ENCODE measurements around the gene EGLN2.
A peak's percentile ranks its signal among the peaks of the same experiment; 100 is the strongest.
"Not testable (repeated sequence)": the region's sequence is repeated elsewhere in the genome, so short reads cannot be mapped to it uniquely, and the experiment has no call there.

EGLN2 gene

GRCh38 chr19:40776932-40777644, 21.9 kb upstream of the EGLN2 start:
- DNase-seq: peak; percentile 90

- no peak for DNase-seq
Measured at GRCh38 chr19:40777645-40777936, 21.4 kb upstream of the EGLN2 start.

GRCh38 chr19:40777937-40778705, 20.9 kb upstream of the EGLN2 start, which contains the start of gene RAB4B:
Gene RAB4B, plus strand, starts transcription at chr19:40778247. Its CDS starts 129 bp downstream, at chr19:40778376.
- peak; percentile 97 for DNase-seq

- no peak for DNase-seq
Measured at GRCh38 chr19:40778706-40779284, 20.2 kb upstream of the EGLN2 start.

GRCh38 chr19:40780582-40780981, 18.4 kb upstream of the EGLN2 start:
- no peak for DNase-seq

GRCh38 chr19:40781140-40781539, 17.9 kb upstream of the EGLN2 start:
- DNase-seq: no peak

- no peak for DNase-seq
Measured at GRCh38 chr19:40783711-40784110, 15.3 kb upstream of the EGLN2 start.

- DNase-seq: not testable (repeated sequence)
Measured at GRCh38 chr19:40784146-40784545, 14.8 kb upstream of the EGLN2 start.

GRCh38 chr19:40785526-40785925, 13.5 kb upstream of the EGLN2 start:
- DNase-seq: no peak

- no peak for DNase-seq
Measured at GRCh38 chr19:40786060-40787037, 12.6 kb upstream of the EGLN2 start.

GRCh38 chr19:40791349-40791748, 7.6 kb upstream of the EGLN2 start:
- no peak for DNase-seq

GRCh38 chr19:40791996-40792395, 7.0 kb upstream of the EGLN2 start:
- DNase-seq: no peak

GRCh38 chr19:40797166-40797962, 1.6 kb upstream of the EGLN2 start:
- DNase-seq: no peak

GRCh38 chr19:40797963-40798682, 868 bp upstream of the EGLN2 start:
- DNase-seq: peak; percentile 43

- DNase-seq: no peak
Measured at GRCh38 chr19:40799558-40800338, 757 bp downstream of the EGLN2 start.

- DNase-seq: no peak
Measured at GRCh38 chr19:40800339-40800996, 1.5 kb downstream of the EGLN2 start.

GRCh38 chr19:40800997-40801377, 2.0 kb downstream of the EGLN2 start:
- DNase-seq: no peak

GRCh38 chr19:40801426-40802299, 2.7 kb downstream of the EGLN2 start:
- DNase-seq: no peak
